HG03135 (cell line): ENCODE data around the gene CEL.

Source experiments
- ATAC-seq: cut with Tn5 transposase; IDR thresholded peaks from one replicate; pipeline ENCODE4 v1.9.1; 2021; ENCODE audit warnings: mild to moderate bottlenecking, moderate library complexity; ENCODE audit not compliant: unreplicated experiment

The CEL gene

DNA sequence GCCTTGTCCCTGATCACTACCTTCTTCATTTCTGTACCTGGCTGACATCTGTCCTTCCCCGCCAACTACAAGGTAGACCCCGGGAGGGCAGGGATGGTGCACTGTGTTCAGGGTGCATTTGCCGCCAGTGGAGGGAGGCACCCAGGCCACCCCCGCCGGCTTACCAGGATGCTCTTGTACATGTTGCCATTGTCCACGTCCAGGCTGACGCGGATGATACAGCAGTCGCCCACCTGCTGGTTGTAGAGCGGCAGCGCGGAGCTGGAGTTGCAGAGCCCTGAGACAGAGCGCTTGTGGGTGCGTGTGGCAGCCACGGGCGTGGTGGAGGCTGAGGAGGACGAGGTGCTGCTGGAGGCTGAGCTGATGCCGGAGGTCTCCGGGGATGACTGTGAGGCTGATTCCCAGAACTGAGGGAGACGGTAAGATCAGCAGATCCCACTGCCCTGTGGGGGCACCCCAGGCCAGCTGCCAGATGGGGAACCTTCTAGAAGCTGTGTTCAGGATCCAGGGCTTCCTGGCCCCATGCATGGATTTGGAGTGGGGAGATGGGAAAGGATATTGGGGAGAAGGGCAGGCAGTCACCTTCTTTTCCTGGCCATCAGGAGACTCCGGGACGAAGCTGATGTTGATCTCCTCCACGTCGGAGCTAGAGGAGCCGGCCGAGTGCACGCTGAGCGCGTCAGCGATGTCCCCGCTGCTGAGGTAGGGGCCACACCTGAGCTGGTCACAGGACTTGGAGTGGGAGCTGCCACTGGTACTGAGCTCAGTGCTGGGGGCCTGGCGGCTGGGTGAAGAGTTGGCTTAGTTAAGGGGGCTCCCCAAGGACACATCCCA, 39.8 kb downstream of the CEL start:
- ATAC-seq = no peak

DNA sequence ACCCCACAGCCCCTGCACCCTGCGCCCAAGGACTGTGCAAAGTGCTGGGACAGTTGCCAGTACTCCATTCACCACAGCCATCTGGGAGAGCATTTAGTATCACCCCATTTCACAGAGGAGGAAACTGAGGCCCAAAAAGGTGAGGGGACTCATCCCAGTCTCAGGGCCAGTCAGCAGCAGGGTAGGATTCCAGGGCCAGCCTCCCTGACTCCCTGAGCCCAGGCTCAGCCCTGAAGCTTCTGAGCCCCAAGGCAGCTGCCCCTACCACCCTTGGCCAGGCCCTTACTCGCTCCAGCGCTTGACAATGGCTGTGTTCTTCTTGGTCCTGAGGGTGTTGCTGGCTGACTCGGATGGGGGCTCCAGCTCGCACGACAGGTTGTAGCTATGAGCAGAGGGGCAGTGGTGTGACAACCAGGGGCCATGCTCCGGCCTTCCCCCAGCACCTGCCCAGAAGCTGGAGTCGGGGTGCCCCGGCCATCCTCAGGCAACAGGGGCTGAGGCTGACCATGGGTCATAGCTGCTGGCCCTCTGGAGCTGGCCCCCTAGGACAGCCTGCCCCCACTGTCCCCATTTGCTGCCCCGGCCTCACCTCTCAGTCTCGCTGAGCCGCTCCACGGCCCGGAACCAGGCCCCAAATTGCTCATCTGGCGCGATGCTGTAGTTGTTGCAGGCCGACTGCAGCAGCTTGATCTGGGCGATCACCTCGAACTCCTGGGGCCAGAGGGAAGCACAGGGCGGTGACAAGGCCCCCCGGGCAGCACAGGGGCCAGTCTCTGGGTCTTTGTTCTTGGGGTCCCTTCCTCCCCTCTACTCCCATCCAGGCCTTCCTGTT, 40.6 kb downstream of the CEL start:
- no peak for ATAC-seq

DNA sequence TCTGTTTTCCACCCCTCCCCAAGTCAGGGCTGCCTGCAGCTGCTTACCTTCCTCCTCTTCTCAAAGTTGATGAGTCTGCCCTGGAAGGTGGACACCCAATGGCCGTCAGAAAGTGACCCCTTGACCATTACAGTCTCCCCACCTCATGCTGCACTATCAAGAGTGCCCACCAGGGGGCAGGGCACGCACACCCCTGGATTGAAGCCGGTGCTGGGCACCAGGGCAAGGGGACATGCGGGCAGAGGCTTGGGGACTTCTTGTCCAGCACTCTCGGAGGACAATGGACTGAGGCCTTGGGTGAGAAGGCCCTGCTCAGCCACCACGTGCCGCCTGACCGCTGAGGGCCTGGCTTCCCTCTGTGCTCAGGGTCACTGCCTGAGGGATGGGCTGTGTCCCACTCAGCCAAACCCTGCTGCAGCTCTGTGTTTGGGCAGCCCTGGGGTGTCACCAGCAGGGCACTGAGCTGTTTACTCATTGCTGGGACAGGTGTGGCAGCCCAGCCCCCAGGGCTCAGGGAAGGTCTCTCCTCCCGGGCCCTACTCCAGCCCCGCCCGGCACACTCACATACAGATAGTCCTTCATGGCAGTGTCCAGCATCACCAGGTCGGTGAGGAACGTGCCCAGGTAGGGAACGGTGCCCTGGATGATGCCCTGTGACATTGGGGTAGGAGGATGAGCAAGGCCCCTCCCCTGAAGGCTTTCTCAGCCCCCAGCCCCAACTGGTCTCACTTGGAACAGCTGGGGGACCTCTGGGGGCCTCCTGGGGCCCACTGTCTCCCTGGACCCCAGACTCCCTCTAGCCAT, 41.6 kb downstream of the CEL start:
- no peak for ATAC-seq

- no peak for ATAC-seq
Measured at GRCh38 chr9:133103987-133104505, 42.3 kb downstream of the CEL start.

- no peak for ATAC-seq
Measured at GRCh38 chr9:133104718-133105460, 43.1 kb downstream of the CEL start.

DNA sequence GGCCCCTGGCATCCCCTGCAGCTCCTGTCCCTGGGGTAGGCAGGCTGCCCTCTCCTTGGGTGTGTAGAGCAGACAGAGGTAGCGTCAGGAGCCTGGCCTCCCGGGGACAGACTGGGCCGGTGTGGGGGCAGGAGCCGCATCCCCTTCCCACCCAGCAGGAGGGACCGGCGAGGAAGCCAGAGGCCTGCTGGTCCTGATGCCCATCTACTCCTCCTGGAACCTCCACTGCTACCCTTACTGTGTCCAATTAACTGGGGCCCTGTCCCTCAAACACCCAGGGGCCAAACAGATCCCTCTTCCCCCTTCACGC, 43.6 kb downstream of the CEL start:
- ATAC-seq = no peak

DNA sequence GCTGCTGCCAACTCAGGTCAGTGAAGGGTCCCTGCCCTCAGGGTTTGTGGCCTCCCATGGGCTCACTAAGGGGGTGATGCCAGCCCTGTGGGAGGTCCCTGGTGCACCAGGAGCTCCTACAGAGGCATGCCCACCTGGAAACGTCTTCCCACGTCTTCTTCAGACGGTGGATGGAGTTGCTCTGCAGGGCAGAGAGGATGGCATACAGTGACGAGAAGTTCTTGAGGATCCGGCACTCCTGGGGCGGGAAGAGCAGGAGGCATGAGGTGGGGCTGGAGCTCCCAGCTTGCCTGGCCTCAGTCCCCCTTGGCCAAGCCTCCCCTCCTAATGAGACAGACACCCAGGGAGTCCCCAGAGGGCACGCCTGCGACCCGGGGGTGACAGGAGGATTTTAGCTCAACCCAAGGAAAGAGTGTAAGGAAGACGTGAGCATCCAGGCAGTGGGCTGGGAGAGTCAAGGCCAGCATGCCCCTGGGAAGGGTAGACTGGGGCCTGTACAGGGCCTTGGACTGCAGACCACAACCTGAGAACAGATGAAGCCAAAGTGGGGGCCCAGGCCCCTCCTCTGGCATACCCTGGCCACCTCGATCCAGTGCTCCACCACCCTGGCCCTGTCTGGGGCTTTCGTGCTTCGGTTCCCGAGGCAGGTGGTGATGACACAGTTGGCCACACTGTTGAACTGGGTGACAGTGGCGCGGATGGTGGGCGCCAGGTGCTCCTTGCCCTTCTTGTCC, 44.9 kb downstream of the CEL start:
- ATAC-seq = no peak

GRCh38 chr9:133107245-133107722, 45.5 kb downstream of the CEL start:
- ATAC-seq = no peak

DNA sequence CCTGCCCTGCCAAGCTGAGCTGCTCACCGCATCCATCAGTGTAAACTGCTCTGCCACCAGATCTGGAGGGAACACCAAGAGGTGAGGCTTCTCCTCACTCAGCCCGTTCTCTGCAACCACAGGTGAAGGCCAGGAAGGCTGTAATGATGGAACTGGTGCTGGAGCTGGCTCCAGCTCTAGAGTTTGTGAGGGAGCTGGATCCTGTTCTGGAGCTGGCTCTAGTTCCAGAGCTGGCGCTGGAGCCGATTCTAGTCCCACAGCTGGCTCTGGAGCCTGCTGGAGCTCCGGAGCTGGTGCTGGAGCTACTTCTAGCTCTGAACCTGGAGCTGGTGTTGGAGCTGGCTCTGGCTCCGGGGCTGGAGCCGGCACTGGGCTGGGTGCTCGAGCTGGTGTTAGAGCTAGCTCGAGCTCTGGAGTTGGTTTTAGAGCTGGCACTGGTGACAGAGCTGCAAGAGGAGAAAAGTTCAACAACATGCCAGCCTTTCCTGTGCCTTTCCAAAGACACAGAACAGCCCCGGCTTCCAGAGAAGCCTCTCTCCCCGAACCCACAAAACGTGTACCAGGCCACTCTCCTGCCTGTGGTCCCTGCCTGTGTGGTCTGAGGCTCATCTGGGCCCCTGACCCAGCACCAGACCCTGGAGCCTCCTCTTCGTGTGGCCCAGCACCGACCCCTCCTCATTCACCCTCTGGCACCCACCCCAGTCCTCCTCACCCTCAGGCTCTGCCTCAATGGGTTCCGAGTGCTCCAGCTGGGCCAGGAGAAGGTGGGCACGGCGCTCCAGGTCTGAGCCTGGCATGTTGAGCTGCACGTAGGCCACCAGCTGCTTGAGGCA, 46.4 kb downstream of the CEL start:
- ATAC-seq = no peak

DNA sequence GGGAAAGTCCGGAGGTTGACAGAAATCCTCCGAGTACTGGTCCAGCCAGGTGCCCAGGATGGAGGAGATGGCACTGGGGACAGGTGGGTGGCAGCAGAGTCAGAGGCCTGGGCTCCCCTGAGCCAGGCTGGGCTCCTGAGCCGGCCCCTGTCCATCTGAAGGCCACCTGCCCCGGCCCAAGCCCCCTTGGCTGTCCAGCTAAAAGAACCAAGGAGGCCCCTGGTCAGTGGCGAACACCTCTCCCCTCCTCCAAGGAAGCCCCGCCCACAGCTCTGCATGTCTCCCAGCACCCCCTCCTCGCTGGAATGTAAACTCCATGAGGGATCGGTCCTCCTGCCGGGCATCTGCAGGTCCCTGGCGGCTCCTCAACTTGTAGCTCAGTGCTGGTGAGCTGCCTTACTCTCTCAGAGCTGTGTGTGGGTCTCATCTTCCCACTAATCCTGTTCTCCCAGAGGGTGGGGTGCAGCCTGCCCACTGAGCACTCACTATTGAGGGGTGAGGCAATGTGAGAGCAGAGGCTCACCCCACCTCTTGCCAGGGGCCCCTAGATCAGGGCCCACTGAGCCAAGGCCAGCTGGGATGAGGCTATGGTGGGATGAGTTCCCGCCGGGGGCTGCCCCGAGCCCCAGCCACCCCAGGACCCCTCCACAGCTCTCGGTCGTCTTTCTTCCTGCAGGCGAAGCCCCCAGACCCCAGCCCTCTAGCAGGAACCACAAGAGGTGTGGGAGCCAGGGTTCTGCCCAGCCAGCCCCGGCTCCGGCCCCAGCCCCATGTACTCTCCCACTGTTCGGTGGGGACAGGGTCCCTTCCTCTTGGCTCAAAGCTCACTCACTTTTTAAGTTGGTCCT, 47.2 kb downstream of the CEL start:
- no peak for ATAC-seq

- ATAC-seq = no peak
Measured at GRCh38 chr9:133109931-133110650, 48.3 kb downstream of the CEL start.

DNA sequence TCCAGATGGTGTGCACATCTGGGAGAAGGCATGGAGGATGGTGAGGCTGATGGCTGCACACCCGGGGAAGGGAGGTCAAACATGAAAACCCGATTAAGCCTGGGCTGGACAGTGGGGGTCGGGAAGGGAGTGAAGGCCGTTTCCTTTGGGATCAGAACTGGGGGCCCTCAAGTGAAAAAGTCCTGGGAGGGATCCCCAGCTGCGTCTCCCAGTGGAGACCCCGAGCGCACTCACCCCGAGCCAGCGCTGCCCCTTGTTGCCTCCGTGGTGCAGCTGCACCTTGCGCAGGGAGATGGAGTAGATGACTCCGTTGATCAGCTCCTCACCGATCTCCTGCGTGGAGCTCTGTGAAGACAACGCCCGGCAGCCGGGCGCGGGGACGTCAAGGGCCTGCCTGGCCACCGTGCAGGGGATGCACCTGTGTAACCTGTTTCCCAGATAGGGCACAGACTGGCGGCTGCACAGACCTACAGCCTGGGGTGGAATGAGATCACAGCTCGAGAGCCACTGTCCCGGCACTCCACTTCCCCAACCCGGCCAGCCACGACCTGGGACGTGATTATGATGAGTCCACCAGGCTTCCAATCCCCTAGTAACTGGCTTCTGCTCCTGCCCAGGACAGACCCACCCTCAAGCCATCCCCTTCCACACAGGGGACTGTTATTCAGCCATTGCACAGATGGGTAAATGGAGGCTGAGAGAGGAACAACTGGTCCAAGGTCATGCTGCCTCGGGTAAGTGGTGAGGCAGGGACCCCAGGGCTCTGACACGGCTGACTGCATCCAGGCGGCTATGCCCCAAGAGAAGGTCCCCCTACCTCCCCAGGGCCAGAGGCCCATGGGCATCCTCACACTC, 50.3 kb downstream of the CEL start:
- ATAC-seq = no peak

GRCh38 chr9:133112663-133113026, 50.9 kb downstream of the CEL start:
- ATAC-seq = no peak

GRCh38 chr9:133113163-133113948, 51.6 kb downstream of the CEL start:
- ATAC-seq = no peak
